NOMO-1 treated with DMSO at 0.1 percent for 48 hours (cell line): ENCODE measurements around the gene SGO1.

Experiments used
- DNase-seq: peaks from one replicate; lab custom pipeline; 2025; ENCODE audit not compliant: unreplicated experiment; lab: John Stamatoyannopoulos, UW

Gene SGO1

DNA sequence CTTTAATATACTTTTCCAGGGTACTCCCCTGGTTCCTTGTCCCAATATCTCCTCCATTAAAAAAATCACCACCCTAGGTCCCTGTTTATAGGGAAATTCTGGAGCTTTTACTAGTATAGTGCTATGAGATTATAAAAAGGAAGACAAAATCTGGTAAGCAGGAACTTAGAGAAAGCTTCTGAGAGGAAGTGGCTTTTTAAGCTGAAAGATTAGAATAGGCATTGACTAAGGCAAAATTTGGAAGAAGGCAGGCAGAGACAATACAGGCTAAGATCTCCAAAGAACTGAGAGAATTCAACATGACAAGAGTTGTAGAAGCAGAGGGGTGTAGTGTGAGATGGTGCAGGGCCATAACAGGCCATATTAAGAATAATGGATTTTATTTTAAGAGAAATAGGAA lies 25.8 kb downstream of the SGO1 start:
- peak; percentile 47 for DNase-seq

DNA sequence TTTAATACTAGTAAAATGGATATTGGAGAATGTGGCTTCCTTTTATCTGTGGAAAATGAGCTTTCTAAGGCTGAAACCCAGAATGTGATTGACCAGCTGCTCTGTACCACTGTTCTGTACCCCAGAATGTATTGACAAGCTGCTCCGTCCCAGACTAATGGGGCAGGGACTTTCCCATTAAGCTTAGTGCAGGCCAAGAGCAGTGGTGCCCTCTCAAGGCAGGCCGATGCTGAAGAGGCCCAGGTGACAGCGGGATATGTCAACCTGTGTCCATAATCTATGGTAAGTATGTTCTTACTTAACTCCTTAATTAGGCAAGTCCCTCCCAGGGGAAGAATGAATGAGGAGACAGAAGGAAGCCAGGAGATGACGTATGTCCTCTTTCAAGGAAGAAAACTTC lies 31.1 kb downstream of the SGO1 start:
- no peak for DNase-seq

DNA sequence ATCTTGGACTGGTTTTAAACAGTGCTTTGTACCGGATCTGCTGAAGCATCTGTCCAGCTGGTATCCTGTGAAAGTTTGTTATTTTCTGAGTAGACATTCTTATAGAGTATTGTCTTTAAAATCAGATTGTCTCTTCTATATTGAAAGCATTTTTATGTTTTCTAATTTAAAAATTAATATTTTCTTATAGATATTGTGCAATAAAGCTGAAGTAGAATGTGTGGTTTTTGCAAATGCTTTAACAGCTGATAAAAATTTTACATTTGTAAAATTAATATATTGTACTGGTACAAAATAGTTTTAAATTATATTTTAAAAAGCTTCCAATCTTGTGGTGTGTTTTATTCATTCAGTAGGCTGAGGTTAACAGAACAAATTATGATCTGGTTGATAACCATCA lies 31.9 kb downstream of the SGO1 start:
- DNase-seq = no peak

DNA sequence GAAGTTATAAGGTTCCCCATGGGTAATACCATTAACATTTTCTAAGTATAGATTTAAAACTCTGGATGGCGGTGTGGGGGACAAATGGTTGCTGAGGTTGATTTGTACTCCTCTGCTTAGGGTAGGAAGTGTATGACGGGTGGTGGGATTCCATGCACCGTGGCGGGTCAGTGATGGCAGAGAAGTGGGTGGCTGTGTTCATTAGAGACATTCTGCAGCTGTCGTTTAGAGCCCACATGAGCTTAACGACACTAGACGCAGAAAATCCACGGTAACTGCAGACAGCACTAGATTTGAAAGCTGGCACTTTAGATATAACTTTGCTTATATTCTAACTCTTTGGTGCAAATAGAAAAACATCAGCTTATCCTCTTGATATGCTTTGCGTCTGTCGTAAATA lies 37.5 kb downstream of the SGO1 start:
- DNase-seq = no peak

DNA sequence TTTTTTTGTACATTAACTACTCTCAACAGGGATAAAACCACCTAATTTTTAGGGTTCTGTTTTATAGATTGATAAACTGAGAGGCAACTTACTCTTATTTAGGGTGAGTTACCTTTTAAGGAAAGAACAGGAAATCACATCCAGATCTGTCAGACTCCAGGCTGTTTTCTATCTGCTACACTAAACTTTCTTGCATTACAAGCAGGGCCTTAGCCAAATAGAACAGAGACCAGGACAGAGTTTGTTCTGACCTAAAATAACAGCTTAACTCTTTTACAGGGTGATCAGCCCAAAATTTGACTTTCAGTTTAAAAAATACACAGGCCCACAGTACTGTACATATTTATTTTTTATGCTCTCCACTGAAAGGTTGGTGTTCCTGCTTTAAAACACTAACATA lies 38.6 kb downstream of the SGO1 start:
- DNase-seq = no peak

DNA sequence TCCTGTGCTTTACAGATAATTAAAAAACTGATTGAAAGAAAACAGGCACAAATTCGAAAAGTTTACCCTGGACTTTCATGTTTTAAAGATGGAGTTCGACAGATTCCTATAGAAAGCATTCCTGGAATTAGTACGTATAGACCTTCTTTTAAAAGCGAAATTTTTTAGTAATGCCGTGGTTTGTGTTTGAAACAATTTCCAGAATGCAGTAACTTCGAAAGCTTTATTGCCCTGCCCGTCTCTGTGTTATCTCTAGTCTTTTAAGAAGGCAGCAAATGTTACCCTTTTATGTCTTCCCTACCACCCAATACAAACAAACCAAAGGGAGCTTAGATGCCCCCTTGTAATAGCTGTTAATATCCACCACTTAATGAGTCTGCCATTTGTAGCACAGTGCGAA lies 39.7 kb downstream of the SGO1 start:
- DNase-seq = no peak

DNA sequence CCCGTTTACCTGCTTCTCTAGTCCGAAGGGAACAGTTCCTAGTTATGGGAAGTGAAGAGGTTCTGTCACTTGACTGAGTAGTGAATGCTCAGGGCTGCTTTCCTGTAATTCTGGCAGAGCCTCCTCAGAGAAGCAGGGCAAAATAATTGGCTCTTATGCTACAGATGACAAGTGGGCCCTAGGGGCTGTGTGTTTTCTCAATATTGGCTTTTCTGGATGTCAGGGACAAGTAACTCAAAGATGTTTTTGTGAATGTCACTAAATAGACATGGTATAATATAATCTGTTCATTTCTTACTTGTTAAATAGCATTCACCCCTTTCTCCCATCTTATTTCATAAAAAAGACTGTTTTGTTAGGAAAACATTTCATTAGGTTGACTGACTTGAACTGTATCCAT lies 40.1 kb downstream of the SGO1 start:
- DNase-seq = no peak

DNA sequence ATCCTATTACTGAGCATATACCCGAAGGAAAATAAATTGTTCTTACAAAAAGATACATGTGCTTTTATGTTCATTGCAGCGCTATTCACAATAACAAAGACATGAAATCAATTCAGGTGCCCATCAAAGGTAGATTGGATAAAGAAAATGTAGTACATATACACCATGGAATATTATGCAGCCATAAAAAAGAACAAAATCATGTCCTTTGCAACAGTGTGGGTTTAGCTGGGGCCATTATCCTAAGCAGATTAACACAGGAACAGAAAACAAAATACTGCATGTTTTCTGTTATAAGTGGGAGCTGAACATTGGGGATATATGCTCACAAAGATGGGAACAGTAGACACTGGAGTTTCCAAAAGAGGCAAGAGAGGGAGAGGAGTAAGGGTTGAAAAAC lies 42.5 kb downstream of the SGO1 start:
- no peak for DNase-seq

DNA sequence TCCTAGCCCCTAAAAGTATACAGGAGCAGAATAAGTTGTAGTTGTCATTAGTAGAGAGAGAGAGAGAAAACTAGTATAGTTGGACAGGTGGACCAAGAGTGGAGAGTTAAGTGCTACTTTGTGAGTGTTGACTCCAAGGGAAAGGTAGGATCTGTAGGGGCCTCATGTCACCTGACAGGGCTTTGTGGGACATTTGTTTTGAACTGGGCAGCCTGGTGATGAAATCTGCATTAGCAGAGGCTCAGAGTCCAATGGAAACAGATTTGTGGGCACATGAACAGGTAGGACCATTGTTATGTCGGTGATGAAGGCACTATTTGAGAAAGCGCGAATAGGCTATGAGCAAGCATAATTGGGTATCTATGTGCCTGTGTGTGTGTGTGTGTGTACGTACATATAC lies 43.5 kb downstream of the SGO1 start:
- no peak for DNase-seq

DNA sequence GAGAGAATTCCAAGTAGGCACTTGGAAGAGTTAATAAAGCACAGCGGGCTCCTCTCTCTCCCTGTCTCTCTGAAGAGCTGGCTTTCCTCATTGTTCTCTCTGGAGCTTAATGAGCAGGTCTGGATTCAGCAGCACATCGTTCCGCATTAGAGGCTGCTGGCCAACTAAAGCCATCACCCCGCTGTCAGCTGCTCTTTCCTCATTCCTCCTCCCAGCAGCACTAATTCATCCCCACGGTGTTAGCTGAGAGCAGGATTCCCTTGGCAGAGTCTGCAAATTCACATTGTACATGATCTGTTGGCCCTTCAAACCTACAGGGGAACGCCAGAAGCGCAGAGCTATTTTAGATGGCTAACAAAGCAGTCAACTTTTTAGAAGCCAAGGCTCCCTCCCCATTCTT lies 44.2 kb downstream of the SGO1 start:
- DNase-seq = no peak

DNA sequence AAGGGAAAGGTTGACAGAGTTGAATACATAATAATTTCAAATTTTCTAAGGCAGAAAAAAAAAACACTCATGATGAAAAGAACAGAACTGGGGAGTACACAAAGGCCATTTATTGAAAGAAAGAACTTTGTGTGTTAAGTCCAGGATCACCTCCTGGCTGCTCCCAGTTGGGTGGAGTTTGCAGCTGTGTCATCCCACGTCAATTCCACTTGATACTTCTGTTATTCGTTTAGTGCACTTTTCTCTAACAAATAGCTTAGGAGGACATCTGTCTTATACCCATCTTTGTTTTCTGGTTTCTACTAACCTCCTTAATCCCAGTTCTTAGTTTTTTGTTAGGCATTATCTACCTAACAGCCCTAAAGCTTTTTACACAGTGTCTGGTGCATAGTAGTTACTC lies 44.7 kb downstream of the SGO1 start:
- DNase-seq = no peak

DNA sequence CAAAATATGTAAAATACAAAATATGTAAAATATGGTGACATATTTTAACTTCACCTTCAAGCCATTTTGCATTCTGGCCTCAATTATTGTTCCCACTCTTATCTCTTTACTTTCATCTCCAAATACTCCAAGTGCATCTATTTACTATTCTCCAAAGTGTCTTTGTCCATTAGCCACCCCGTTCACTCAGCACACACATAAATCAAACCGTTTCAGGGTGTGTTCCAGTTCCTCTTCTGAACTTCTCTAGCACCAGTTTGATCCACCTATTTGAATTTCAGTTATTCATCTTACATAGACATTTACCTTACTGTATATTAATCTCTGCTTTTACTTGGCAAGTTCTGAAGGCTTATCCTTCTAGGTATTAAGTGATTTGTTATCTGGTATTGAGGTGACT lies 45.1 kb downstream of the SGO1 start:
- peak; percentile 20 for DNase-seq

DNA sequence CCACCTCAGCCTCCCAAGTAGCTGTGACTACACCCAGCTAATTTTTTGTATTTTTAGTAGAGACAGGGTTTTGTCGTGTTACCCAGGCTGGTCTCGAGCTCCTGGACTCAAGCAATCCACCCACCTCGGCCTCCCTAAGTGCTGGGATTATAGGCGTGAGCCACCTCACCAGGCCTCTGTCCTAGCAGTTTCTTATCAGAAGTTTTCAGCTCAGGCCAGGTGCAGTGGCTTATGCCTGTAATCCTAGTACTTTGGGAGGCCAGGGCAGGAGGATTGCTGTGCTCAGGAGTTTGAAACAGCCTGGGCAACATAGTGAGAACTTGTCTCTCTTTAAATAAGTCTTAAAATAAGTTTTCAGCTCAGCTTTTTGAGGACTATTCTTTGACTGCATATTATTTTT lies 48.4 kb downstream of the SGO1 start:
- DNase-seq = no peak

DNA sequence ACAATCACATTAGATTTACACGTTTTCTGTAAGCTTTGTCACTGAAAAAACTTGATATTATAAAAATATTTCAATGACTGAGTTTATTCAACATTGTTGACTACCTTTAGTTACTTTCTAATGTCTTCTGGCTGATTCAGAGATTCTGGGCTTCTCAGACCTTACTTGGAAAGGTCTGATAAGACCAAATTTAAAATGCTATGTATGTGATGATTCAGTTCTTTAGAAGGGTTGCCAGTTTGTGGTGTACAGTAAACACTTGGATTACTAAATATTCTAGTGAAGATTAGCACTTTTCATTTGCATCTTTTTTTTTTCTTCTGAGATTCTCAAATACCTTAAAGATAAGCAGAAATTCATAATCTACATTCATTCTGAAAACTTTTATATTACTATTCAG lies 49.8 kb downstream of the SGO1 start:
- no peak for DNase-seq

DNA sequence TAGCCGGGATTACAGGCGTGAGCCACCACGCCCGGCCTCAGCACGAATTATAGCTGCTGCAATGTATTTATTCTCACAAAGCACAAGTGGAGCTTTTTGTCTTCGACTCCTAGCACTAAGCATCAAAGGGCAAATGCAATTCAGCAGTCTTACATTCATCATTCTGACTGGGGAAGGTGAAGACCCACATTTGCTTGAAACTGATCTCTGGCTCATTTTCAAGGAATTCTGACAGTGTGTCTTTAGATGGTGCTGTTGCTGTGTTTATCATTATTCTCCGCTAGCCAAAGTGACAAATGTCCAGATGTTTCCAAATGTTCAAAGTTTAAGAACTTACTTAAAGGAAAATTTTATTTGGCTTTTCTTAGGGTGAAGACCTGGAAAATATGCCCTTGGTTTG lies 55.9 kb downstream of the SGO1 start:
- no peak for DNase-seq

DNA sequence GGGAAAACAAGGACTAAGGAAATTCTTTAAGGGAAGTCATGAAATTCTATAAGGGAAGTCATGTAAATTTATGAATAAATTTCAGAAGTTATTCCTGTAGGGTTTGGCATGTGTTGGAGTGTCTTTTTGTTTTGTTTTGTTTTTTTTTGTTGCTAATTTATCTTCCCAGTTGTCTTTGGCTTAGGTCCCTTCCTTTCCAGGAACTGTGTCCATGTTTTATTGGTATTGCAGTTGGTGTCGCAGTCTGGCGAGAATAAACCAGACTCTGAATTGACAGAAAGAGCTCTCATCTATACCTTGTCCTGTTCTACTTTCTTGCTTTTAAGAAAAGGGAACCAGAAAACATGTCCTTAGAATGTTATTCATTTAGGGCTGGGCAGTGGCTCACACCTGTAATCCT lies 57.6 kb downstream of the SGO1 start:
- no peak for DNase-seq

DNA sequence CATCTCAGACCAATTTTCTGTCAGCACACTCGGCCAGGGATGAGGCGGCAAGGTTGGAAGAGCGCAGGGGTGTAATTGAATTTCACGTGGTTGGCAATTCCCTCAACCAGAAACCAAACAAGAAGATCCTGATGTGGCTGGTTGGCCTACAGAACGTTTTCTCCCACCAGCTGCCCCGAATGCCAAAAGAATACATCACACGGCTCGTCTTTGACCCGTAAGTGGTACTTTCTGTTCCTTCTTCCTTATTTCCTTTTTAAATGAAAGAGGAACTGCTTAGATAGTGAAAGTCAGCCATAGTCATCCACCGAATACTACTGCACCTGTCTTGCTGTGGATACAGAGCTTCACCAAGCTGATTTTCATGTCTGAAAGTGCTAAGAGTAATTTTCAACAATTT lies 60.1 kb downstream of the SGO1 start:
- peak; percentile 92 for DNase-seq

DNA sequence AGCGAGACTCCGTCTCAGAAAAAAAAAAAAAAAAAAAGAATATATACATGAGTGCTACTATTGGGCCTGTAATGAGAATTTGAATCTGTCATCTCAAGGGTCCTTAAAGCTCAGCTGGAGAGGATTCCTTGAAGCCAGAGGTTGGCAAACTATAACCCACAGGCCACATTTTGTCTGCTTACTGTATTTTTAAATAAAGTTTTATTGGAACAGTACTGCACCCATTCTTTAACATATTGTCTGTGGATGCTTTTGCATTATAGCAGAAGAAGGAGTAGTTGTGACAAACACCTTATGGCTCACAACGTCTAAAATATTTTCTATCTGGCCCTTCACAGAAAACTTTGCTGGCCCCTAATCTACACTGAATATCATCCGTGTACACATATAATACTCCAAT lies 60.7 kb downstream of the SGO1 start:
- no peak for DNase-seq

DNA sequence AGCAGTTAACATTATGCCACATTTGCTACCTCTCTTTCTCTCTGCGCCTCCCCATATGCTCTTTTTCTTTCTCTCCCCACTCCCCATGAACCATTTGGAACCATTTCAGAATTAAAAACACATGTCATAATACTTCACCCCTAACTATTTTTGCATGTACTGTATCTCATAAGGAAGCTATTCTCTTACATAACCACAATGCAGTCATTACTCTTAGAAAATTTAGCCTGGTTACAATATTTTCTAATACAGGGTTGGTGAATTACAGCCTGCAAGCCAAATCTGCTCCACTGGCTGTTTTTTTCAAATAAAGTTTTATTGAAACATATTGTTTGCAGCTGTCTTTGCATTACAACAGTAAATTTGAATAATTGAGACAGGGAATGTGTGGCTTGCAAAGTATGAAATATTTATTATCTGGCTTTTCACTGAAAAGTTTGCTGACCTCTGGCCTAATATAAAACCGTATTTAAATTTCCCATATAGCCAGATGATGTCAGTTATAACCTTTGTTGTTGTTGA lies 62.8 kb downstream of the SGO1 start:
- no peak for DNase-seq

DNA sequence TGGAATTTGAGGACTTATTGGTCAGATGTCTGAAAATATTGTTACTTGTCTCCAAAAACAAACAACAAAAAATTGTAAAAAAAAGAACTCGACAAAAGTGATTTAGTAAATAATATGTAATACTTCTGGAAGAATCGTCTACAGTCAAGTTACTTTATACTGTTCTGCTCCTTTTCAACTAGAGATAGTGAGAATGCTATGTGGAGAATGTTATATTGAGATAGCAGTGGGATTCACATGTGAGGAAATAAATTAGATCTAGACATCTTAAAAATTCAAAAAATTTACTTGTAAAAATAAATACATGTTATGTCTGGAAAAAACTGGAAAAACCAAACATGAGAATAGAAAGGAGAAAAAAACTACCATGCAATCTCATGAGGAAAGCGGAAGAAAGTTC lies 64.9 kb downstream of the SGO1 start:
- no peak for DNase-seq
